ENCODE measurements around the gene AKR7A2. TPM values are rescaled to one million over a fixed set of nuclear protein-coding genes. Genes with fewer than 3 reads are reported as not detected.

Gene AKR7A2
- total and polyA plus RNA-seq, 2 experiments from 2014 or later: 20.8 to 53.6 TPM

GRCh38 chr1:19347533-19348172 lies 35.7 kb upstream of the AKR7A2 start:
- Mint-ChIP-seq H3K27ac (no peak overlapping the region), H3K4me1 (peaks cover 7% of the 10 kb centered on the region), H3K27me3 (ENCODE audit: insufficient read depth, low read depth, poor library complexity) (peaks cover 10% of the 10 kb centered on the region), H3K9me3 (no peaks in the 10 kb centered on the region), H3K4me3 (no peak overlapping the region), H3K36me3 (ENCODE audit: low read depth) (peaks cover 44% of the 10 kb centered on the region)
- H3K4me3 ChIP-seq: no peak overlapping the region
- peaks cover 4% of the 10 kb centered on the region; the same call in 1 of the 2 replicates for H3K79me2 ChIP-seq (replicated peaks; ENCODE audit: insufficient read depth)
- H2AFZ ChIP-seq: no peak overlapping the region
- peaks cover 3% of the 10 kb centered on the region; the same call in 1 of the 2 replicates for H3K4me1 ChIP-seq (ENCODE audit: insufficient read depth)
- H3K27ac ChIP-seq (ENCODE audit: low read depth): peak overlapping the region; percentile 36; the same call in 1 of the 2 replicates
- peaks cover 5% of the 10 kb centered on the region; the same call in 1 of the 2 replicates for H3K36me3 ChIP-seq (ENCODE audit: insufficient read depth)
- ATAC-seq (no peak), DNase-seq (ENCODE audit: low spot score) (no peak)
- peaks cover 14% of the 10 kb centered on the region for H4K20me1 ChIP-seq (replicated peaks; ENCODE audit: insufficient read depth)
- H3F3A ChIP-seq (replicated peaks; ENCODE audit: low read depth): 0 out of 2 replicates have a peak, but pooled peaks cover 3% of the 10 kb centered on the region
- no peak overlapping the region for H3K4me2 ChIP-seq
- no peaks in the 10 kb centered on the region for H3K27me3 ChIP-seq (ENCODE audit: insufficient read depth)
- H3K9me2 ChIP-seq (ENCODE audit: insufficient read depth): no peaks in the 10 kb centered on the region
- TF ChIP-seq POLR2AphosphoS5 (IDR thresholded peaks at IDR 0.05; ENCODE audit: low read depth) (no peak), ETS1 (IDR thresholded peaks at IDR 0.05) (no peak), EZH2phosphoT487 (IDR thresholded peaks at IDR 0.05; ENCODE audit: unreplicated experiment) (no peak), CTCF (conservative IDR thresholded peaks at IDR 0.05; ENCODE audit: low read depth in 2 of 2) (no peak), ZNF114 (CRISPR knock-in tag; IDR thresholded peaks at IDR 0.05) (no peak), JUNB (IDR thresholded peaks at IDR 0.05; ENCODE audit: unreplicated experiment) (no peak), NANOG (IDR thresholded peaks at IDR 0.05; ENCODE audit: borderline replicate concordance) (no peak), CREB1 (CRISPR knock-in tag; IDR thresholded peaks at IDR 0.05; ENCODE audit: low read depth) (no peak), ZNF331 (CRISPR knock-in tag; IDR thresholded peaks at IDR 0.05; ENCODE audit: low read depth) (no peak), STAT1 (IDR thresholded peaks at IDR 0.05; ENCODE audit: unreplicated experiment) (no peak), EZH2 (IDR thresholded peaks at IDR 0.05; ENCODE audit: low read depth, unreplicated experiment) (no peak)
- TF ChIP-seq, protein P1, sequence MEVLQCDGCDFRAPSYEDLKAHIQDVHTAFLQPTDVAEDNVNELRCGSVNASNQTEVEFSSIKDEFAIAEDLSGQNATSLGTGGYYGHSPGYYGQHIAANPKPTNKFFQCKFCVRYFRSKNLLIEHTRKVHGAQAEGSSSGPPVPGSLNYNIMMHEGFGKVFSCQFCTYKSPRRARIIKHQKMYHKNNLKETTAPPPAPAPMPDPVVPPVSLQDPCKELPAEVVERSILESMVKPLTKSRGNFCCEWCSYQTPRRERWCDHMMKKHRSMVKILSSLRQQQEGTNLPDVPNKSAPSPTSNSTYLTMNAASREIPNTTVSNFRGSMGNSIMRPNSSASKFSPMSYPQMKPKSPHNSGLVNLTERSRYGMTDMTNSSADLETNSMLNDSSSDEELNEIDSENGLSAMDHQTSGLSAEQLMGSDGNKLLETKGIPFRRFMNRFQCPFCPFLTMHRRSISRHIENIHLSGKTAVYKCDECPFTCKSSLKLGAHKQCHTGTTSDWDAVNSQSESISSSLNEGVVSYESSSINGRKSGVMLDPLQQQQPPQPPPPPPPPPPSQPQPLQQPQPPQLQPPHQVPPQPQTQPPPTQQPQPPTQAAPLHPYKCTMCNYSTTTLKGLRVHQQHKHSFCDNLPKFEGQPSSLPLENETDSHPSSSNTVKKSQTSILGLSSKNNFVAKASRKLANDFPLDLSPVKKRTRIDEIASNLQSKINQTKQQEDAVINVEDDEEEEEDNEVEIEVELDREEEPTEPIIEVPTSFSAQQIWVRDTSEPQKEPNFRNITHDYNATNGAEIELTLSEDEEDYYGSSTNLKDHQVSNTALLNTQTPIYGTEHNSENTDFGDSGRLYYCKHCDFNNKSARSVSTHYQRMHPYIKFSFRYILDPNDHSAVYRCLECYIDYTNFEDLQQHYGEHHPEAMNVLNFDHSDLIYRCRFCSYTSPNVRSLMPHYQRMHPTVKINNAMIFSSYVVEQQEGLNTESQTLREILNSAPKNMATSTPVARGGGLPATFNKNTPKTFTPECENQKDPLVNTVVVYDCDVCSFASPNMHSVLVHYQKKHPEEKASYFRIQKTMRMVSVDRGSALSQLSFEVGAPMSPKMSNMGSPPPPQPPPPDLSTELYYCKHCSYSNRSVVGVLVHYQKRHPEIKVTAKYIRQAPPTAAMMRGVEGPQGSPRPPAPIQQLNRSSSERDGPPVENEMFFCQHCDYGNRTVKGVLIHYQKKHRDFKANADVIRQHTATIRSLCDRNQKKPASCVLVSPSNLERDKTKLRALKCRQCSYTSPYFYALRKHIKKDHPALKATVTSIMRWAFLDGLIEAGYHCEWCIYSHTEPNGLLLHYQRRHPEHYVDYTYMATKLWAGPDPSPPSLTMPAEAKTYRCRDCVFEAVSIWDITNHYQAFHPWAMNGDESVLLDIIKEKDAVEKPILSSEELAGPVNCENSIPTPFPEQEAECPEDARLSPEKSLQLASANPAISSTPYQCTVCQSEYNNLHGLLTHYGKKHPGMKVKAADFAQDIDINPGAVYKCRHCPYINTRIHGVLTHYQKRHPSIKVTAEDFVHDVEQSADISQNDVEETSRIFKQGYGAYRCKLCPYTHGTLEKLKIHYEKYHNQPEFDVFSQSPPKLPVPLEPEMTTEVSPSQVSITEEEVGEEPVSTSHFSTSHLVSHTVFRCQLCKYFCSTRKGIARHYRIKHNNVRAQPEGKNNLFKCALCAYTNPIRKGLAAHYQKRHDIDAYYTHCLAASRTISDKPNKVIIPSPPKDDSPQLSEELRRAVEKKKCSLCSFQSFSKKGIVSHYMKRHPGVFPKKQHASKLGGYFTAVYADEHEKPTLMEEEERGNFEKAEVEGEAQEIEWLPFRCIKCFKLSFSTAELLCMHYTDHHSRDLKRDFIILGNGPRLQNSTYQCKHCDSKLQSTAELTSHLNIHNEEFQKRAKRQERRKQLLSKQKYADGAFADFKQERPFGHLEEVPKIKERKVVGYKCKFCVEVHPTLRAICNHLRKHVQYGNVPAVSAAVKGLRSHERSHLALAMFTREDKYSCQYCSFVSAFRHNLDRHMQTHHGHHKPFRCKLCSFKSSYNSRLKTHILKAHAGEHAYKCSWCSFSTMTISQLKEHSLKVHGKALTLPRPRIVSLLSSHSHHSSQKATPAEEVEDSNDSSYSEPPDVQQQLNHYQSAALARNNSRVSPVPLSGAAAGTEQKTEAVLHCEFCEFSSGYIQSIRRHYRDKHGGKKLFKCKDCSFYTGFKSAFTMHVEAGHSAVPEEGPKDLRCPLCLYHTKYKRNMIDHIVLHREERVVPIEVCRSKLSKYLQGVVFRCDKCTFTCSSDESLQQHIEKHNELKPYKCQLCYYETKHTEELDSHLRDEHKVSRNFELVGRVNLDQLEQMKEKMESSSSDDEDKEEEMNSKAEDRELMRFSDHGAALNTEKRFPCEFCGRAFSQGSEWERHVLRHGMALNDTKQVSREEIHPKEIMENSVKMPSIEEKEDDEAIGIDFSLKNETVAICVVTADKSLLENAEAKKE (CRISPR knock-in tag; IDR thresholded peaks at IDR 0.05): no peak
- TF ChIP-seq, protein P2, sequence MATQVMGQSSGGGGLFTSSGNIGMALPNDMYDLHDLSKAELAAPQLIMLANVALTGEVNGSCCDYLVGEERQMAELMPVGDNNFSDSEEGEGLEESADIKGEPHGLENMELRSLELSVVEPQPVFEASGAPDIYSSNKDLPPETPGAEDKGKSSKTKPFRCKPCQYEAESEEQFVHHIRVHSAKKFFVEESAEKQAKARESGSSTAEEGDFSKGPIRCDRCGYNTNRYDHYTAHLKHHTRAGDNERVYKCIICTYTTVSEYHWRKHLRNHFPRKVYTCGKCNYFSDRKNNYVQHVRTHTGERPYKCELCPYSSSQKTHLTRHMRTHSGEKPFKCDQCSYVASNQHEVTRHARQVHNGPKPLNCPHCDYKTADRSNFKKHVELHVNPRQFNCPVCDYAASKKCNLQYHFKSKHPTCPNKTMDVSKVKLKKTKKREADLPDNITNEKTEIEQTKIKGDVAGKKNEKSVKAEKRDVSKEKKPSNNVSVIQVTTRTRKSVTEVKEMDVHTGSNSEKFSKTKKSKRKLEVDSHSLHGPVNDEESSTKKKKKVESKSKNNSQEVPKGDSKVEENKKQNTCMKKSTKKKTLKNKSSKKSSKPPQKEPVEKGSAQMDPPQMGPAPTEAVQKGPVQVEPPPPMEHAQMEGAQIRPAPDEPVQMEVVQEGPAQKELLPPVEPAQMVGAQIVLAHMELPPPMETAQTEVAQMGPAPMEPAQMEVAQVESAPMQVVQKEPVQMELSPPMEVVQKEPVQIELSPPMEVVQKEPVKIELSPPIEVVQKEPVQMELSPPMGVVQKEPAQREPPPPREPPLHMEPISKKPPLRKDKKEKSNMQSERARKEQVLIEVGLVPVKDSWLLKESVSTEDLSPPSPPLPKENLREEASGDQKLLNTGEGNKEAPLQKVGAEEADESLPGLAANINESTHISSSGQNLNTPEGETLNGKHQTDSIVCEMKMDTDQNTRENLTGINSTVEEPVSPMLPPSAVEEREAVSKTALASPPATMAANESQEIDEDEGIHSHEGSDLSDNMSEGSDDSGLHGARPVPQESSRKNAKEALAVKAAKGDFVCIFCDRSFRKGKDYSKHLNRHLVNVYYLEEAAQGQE (IDR thresholded peaks at IDR 0.05; ENCODE audit: unreplicated experiment): no peak
